ENCODE measurements around the gene QRICH2. TPM values are rescaled to one million over a fixed set of nuclear protein-coding genes. Genes with fewer than 3 reads are reported as not detected.
A peak's percentile ranks its signal among the peaks of the same experiment; 100 is the strongest.

The QRICH2 gene
- total and polyA plus RNA-seq, 9 of the 15 experiments (the other 6 are each of a cell fraction or from before 2014, with no cell fraction given), result 0.03 to 1.6 (median 0.81) TPM

DNA sequence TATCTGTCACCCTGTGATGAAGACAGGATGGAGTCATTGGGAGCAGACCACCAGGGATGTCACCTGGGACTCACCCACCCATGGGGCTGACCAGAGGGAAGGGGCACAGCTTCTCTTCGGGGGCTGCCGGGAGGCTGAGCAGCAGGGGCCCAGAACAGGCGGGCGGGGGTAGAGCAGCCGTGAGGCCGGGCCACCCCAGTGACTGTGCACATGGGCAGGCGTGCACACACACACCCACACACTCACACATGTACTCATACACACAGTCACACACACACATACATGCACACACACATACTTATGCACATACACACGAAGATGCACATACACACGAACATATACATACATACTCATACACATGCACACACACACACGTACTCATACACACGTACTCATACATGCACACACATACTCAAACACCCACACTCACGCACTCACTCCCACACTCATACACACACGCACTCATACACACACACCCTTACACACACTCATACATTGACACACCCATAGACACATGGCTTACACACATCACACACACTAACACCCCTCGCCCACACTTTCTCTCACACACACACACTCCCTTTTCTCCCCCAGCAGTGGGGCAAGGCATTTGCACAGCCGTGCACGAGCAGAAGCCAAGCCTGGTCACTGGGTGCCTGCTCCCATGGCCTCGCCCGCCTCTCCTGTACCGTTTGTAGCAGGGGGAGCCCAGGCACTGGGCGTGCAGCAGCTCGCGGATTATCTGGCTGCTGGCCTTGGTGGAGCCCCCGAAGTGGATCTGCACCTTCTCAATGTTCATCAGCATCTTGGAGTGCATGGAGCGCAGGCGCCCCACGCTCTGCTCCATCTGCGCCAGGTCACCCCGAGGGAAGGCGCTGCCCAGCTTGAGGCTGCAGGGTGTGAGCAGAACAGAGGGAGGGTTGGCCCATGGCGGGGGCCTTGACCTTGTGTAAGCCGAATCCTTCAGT is 30.5 kb downstream of the QRICH2 start (continued):
- TF ChIP-seq, protein P1, sequence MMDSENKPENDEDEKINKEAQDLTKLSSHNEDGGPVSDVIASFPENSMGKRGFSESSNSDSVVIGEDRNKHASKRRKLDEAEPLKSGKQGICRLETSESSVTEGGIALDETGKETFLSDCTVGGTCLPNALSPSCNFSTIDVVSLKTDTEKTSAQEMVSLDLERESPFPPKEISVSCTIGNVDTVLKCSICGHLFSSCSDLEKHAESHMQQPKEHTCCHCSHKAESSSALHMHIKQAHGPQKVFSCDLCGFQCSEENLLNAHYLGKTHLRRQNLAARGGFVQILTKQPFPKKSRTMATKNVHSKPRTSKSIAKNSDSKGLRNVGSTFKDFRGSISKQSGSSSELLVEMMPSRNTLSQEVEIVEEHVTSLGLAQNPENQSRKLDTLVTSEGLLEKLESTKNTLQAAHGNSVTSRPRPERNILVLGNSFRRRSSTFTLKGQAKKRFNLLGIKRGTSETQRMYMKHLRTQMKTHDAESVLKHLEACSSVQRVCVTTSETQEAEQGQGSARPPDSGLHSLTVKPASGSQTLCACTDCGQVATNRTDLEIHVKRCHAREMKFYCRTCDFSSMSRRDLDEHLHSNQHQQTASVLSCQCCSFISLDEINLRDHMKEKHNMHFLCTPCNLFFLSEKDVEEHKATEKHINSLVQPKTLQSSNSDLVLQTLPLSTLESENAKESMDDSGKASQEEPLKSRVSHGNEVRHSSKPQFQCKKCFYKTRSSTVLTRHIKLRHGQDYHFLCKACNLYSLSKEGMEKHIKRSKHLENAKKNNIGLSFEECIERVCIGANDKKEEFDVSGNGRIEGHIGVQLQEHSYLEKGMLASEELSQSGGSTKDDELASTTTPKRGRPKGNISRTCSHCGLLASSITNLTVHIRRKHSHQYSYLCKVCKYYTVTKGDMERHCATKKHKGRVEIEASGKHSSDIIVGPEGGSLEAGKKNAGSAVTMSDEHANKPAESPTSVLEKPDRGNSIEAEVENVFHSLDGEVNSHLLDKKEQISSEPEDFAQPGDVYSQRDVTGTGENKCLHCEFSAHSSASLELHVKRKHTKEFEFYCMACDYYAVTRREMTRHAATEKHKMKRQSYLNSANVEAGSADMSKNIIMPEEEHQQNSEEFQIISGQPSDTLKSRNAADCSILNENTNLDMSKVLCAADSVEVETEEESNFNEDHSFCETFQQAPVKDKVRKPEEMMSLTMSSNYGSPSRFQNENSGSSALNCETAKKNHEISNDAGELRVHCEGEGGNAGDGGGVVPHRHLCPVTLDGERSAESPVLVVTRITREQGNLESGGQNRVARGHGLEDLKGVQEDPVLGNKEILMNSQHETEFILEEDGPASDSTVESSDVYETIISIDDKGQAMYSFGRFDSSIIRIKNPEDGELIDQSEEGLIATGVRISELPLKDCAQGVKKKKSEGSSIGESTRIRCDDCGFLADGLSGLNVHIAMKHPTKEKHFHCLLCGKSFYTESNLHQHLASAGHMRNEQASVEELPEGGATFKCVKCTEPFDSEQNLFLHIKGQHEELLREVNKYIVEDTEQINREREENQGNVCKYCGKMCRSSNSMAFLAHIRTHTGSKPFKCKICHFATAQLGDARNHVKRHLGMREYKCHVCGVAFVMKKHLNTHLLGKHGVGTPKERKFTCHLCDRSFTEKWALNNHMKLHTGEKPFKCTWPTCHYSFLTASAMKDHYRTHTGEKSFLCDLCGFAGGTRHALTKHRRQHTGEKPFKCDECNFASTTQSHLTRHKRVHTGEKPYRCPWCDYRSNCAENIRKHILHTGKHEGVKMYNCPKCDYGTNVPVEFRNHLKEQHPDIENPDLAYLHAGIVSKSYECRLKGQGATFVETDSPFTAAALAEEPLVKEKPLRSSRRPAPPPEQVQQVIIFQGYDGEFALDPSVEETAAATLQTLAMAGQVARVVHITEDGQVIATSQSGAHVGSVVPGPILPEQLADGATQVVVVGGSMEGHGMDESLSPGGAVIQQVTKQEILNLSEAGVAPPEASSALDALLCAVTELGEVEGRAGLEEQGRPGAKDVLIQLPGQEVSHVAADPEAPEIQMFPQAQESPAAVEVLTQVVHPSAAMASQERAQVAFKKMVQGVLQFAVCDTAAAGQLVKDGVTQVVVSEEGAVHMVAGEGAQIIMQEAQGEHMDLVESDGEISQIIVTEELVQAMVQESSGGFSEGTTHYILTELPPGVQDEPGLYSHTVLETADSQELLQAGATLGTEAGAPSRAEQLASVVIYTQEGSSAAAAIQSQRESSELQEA (IDR thresholded peaks at IDR 0.05; ENCODE audit: low read depth), result no peak
- TF ChIP-seq LEF1 (IDR thresholded peaks at IDR 0.05) (no peak), CBX8 (IDR thresholded peaks at IDR 0.05; ENCODE audit: borderline replicate concordance, extremely low read depth, low read depth, low read length, poor library complexity, severe bottlenecking) (no peak), ZNF347 (CRISPR knock-in tag; IDR thresholded peaks at IDR 0.05; ENCODE audit: low read depth) (no peak), BDP1 (IDR thresholded peaks at IDR 0.05; ENCODE audit: insufficient read depth, insufficient read length) (no peak), MTA2 (IDR thresholded peaks at IDR 0.05; ENCODE audit: low read depth) (no peak), RNF2 (IDR thresholded peaks at IDR 0.05) (no peak)
- TF ChIP-seq, protein P2, sequence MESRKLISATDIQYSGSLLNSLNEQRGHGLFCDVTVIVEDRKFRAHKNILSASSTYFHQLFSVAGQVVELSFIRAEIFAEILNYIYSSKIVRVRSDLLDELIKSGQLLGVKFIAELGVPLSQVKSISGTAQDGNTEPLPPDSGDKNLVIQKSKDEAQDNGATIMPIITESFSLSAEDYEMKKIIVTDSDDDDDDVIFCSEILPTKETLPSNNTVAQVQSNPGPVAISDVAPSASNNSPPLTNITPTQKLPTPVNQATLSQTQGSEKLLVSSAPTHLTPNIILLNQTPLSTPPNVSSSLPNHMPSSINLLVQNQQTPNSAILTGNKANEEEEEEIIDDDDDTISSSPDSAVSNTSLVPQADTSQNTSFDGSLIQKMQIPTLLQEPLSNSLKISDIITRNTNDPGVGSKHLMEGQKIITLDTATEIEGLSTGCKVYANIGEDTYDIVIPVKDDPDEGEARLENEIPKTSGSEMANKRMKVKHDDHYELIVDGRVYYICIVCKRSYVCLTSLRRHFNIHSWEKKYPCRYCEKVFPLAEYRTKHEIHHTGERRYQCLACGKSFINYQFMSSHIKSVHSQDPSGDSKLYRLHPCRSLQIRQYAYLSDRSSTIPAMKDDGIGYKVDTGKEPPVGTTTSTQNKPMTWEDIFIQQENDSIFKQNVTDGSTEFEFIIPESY (CRISPR knock-in tag; IDR thresholded peaks at IDR 0.05), result peak; percentile 46; the same call in 1 of the 2 replicates
- TF ChIP-seq, protein P3, sequence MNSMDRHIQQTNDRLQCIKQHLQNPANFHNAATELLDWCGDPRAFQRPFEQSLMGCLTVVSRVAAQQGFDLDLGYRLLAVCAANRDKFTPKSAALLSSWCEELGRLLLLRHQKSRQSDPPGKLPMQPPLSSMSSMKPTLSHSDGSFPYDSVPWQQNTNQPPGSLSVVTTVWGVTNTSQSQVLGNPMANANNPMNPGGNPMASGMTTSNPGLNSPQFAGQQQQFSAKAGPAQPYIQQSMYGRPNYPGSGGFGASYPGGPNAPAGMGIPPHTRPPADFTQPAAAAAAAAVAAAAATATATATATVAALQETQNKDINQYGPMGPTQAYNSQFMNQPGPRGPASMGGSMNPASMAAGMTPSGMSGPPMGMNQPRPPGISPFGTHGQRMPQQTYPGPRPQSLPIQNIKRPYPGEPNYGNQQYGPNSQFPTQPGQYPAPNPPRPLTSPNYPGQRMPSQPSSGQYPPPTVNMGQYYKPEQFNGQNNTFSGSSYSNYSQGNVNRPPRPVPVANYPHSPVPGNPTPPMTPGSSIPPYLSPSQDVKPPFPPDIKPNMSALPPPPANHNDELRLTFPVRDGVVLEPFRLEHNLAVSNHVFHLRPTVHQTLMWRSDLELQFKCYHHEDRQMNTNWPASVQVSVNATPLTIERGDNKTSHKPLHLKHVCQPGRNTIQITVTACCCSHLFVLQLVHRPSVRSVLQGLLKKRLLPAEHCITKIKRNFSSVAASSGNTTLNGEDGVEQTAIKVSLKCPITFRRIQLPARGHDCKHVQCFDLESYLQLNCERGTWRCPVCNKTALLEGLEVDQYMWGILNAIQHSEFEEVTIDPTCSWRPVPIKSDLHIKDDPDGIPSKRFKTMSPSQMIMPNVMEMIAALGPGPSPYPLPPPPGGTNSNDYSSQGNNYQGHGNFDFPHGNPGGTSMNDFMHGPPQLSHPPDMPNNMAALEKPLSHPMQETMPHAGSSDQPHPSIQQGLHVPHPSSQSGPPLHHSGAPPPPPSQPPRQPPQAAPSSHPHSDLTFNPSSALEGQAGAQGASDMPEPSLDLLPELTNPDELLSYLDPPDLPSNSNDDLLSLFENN (IDR thresholded peaks at IDR 0.05; ENCODE audit: low read depth in 2 of 2, low read length in 2 of 2), result no peak
- TF ChIP-seq, protein P4, sequence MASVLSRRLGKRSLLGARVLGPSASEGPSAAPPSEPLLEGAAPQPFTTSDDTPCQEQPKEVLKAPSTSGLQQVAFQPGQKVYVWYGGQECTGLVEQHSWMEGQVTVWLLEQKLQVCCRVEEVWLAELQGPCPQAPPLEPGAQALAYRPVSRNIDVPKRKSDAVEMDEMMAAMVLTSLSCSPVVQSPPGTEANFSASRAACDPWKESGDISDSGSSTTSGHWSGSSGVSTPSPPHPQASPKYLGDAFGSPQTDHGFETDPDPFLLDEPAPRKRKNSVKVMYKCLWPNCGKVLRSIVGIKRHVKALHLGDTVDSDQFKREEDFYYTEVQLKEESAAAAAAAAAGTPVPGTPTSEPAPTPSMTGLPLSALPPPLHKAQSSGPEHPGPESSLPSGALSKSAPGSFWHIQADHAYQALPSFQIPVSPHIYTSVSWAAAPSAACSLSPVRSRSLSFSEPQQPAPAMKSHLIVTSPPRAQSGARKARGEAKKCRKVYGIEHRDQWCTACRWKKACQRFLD (CRISPR knock-in tag; IDR thresholded peaks at IDR 0.05), result no peak

Data from K562 (cell line).